COLO668 (cell line): Measurements from ENCODE around the gene AGPAT4.

Source experiments
- DNase-seq: peaks from one replicate; lab custom pipeline; 2025; ENCODE audit not compliant: unreplicated experiment; lab: John Stamatoyannopoulos, UW

AGPAT4 gene

DNA sequence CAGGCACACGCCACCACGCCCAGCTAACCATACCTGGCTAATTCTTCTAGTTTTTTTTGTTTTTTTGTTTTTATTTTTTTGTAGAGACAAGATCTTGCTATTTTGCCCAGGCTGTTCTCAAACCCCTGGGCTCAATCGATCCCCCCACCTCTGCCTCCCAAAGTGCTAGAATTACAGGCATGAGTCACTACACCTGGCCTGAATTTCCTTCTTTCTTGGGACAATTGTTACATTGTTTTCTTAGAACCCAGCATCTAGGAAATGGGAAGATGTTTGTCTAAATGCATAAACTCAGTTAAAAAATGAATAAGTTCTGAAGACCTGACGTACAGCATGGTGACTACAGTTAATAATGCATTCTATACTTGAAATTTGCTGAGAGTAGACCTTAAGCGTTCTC is 10.8 kb upstream of the AGPAT4 start:
- no peak for DNase-seq

DNA sequence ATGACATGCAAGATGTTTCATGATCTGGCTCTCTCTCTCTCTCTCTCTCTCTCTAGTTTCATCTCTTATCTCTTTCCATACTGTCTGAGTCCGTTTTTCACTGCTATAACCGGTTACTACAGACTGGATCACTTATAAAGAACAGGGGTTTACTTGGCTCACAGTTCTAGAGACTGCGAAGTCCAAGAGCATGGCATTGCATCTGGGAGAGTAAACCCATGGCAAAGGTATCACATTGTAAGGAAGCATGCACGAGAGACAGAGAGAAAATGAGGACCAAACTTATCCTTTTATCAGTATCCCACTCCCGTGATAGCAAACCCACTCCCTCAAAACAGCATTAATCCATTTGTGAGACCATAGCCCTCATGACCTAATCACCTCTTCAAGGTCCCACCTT is 7.2 kb upstream of the AGPAT4 start:
- no peak for DNase-seq

DNA sequence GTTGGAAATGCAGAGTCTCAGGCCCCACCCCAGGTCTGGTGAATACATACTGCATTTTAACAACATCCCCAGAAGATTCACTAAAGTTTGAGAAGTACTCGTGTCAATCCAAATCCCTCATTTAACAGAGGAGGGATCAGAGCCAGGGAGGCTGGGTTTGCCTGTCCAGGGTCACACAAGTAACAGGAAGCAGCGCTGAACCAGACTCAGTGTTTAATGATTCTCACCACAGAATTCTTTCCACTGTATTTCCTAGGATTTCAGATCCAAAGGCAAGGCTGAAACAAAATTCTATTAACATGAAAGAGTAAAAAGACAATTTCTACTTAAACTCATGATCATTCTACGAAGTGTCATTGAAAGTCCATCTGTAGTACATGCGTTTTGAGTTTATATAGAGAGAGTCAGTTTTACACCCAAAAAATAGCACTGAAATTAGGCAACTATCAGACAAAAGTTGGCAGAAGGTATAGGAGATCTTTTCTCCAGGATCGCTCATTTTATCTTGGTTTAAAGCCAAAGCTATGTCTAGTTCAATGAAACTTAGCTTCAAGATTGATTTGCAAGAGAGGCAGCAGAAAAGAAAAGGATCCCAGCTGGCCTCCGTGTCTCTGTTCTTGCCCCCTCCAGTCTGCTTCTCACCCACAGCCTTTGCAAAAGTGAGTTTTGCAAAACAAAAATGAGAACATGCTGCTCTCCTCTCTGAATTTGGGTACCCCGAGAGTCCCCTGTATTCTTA is 6.0 kb upstream of the AGPAT4 start:
- no peak for DNase-seq

DNA sequence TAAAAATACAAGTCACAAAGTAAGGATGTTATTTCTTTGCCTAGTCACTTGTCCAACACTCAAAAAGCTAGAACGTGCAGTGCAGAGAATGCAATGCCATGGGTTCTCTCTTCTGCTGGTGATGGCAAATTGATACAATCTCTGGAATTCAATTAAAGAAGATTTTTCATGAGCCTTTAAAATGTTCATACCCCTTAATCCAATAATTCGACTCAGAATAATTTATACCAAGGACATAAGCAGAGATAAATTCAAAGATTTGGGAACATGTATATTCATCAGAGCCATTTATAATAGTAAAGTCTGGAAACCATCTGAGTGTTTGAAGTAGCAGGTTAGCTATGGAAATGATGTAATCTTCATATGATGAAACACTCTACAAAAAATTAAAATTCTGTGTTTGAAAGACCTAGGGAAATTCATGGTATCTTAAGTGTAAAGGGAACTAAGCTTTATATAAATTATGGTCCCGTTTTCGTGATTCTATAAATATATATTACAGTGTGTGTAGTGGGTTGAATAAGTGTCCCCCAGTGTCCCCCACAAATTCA is 2.8 kb upstream of the AGPAT4 start:
- DNase-seq, result no peak

DNA sequence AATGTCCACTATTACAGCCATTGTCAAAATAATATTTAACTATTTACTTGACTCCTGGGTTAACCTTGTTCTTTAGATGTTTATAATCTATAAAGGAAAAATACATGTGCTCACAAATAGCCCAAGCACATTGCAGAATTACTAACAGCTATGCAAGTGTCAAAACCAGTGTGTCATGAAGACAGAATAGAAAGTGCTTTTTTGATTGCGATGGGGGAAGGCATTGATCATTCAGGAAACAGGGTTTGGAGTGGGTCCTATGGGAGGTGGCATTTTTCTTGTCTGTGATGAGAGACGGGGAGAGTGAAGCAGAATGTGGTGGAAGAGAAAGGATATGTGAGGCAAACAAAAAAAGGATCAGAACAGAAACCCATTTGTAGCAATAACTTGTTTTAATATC is 1.0 kb upstream of the AGPAT4 start:
- DNase-seq, result no peak

DNA sequence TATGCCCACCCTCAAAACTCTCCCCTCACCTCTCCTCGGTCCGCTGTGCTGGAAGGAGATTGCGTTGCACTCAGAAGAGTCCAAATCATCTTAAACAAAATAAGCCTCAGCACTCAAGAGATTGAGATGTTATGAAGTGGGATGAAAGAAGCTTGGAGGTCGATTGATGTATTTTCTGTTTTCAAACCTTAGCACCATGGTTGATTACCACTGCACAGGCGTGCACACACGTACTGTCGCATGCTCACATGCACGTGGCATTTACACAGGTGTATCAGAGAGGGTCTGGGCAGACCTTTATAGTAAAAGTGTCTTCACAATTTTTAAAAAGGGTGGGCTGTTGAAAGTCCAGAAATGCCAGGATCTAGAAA is 612 bp upstream of the AGPAT4 start:
- no peak for DNase-seq

DNA sequence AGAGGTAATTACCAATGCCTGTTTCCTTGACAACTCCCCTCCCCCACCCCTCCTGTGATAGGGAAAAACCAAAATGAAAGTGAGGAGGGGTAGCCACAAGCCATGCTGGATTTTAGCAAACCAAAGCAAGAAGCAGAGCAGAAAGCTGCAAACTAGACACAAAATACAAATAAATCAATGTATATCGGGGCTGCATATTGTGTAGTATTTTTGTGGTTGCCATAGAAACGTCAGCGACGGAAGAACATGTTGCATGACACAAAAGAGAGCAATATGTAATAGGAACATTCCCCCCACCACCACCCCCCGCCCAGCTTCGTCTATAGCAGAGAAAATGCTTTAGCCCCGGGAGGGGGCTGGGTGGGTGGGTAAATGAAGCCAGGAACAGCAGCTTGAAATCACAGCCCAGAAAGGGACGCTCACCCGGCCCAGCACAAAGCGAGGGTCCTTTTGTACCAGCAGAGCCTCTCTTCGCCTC is 548 bp downstream of the AGPAT4 start:
- no peak for DNase-seq

DNA sequence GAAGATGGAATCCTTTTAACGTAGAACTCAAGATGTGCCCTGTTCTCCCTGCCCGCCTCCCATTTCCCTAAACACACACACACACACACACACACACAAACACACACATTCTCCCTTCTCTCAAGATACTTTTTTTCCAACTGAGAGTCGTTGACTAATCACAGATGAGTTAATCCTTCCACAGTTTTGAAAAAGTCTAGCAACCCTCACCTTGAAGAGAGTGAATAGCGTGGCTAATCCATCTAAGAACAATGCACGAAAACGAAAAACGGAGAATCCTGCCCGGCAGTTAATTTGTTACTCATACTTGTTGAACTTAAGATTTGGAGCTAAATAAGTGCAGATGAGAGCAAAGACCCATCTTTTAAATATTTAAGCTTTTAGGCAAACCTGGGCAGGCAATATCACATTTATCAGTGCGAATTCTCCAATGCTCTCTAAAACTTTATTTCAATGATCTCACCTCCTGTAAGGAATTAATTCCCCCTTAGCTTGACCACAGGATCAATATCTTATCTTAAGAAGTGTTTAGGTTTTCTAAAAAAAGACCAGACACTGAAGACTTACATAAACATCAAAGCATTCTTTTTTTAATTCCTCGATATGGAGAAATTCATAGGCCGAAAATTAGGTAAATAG is 1.1 kb downstream of the AGPAT4 start:
- DNase-seq, result no peak

DNA sequence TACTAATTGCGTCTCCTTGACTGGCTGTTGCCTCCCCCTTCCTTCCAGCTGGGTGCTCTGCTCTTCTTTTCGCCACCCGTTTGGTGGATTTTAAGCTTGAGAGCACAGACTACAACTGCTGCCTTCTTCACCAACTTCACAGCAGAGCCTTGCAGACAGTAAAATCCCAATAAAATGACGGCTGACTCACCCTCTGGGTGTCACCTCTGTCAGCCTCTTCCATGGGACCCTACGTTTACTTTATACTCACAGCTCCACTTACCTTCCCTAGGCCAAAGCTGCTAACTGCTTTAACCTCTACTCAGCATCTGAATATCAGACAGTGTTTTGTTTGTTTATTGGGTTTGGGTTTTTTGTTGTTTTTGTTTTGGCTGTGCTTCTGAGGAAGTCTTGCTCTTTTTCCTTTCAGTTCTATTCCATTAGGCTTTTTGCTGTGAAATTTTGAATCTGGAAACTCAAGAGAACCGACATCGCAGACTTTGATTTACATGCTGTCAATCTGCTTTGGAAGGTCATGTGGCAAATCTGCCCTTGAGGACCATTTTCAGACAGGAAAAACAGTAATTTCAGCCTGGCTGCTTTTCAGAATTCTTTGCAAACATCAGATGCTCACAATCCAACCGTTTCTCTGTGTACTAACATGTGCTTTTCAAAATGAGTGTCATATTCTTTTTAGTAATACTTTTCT is 2.4 kb downstream of the AGPAT4 start:
- DNase-seq, result no peak

DNA sequence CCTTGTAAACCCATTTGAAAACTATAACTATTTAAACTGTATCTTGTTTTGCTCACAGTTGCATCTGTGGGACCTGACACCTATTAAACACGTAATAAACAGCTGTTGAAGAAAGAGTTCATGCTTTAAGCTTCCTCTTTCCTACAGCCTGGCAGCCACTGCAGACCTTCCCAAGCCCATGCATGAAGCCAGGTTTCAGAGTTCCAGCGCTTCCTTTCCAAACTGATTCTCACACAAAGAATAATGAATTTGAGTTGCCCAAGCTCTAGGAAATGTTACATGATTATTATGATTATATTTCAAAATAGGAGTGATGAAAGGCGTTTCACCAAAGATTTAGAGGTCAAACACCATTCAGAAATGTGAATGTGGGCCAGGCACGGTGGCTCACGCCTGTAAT is 3.7 kb downstream of the AGPAT4 start:
- DNase-seq, result no peak

DNA sequence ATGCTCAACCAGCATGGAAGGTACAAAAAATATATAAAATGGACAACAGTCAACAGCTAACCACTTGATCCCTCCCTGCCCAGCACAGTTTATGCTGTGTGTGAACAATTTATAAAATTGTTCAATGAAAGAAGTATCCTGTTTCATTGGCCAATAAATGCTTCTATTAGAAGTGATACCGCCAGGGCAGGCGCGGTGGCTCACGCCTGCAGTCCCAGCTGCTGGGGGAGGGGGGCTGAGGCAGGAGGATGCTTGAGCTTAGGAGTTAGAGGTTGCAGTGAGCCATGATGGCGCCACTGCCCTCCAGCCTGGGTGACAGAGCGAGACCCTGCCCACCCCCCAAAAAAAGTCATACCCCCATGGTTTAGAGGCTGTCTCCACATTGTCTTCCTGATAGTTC is 4.6 kb downstream of the AGPAT4 start:
- no peak for DNase-seq

DNA sequence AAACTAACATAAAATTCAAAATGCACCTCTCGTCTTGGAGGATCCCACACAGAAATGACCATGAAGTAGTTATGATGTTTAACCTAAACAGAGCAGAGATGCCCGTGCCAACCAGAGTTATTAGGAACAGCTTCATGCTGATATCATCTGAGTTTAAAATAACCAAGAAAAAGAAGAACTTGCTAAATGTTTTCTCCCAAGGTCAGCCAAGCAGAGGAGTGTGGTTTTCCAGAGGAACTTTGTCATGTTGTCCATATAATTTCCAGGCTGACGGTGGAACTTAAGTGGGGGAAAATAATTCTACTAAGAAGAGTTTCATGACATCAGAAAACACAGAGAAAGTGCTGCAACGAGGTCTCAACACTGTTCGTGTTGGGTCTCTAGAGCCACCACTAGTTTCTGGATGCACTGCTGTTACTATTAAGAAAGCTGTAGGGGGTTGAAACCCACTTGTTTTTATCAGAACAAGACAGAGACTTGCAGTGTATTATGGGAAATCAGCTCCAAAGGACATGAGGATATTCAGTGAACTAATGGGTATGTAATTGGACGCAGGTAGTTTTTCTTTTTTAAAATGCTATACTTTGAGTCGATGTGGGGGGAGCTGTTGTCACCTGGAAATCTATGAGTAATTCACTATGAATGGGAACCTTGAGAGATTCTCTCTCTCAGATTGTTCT is 5.2 kb downstream of the AGPAT4 start:
- no peak for DNase-seq

DNA sequence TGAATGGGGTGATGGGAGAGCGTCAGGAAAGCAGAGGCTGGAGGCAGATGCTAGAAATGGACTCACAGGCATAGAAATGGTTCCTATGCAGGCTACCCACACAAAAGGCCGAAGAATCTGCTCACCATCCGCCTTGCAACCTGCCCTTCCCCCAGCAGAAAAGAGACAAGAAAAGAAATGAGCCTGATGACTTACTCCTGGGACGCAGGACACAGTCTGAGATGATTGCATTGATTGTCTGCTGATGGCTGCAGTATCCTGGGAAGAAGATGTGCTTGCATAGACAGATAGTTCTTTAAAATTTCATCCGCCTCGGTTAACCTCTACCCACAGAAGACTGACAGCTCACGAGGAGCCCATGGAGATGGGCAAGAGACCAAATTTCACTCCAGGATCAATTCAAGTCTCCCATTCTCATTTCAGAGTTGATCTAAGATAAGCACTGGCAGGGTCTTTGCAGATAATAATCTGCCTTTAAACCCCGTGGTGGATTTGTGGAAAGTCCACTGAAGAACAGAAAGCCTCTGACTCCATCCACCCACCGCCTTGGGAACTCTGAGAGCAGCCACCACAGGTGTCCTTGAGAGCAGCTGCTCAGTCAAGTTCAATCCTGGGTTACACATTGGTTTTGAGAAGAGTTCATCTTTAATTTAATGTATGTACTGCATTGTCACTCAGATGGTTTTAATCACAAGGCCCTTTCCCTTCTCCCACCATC is 7.2 kb downstream of the AGPAT4 start:
- DNase-seq, result no peak

DNA sequence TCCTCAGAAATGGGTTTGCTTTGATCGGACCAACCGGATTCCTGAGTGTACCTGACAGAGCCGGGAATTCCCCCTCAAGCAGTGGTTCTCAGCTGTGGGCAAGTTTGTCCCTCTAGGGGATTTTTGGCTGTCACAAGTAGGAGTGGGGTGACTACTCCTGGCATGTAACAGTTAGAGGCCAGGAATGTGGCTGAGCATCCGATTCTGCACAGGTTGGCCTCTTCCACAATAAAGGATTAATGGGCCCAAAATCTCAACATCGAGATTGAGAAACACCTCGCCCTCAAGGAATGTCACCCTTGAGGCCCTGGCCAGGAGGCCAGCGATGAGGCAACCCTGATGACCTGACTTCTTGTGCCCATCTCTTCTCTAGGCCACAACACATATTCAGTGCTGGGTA is 7.9 kb downstream of the AGPAT4 start:
- DNase-seq, result no peak

DNA sequence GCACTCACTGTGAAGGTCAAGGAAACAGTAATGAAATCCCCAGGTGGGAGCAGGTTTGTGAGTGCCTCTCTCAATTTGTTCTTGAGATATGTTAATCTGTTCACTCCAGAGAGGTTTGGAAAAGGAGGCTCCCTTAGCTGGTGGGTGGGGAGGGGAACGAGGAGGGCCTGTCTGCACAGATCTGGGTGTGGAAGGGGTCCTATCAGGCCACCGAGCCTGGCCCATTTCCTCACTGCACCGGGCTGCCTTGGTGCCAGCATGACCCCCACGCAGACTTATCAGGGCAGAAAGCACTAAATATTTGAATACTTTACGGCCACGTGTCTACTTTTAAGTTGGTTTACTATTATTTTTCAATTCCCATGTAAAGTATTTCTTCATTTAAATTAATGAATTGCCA is 8.3 kb downstream of the AGPAT4 start:
- DNase-seq, result no peak

DNA sequence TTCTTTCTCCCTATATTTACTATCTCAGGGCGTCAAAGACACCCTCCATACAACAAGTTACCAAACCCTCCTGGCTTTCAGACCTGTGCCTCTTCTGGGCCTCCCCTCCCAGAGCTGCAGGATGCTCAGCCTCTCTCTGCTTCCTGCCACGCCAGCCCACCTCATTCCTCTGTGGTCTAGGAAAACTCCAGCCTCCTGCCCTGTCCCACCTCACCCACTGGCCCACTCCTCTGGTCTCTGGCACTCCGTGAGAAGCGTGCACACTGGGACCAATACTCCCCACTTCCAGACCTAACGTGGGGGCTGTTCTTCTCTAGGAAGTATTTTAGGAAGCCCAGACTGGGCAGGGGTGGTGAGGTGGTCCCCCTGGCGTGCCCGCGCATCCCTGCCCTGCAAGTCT is 9.7 kb downstream of the AGPAT4 start:
- no peak for DNase-seq

DNA sequence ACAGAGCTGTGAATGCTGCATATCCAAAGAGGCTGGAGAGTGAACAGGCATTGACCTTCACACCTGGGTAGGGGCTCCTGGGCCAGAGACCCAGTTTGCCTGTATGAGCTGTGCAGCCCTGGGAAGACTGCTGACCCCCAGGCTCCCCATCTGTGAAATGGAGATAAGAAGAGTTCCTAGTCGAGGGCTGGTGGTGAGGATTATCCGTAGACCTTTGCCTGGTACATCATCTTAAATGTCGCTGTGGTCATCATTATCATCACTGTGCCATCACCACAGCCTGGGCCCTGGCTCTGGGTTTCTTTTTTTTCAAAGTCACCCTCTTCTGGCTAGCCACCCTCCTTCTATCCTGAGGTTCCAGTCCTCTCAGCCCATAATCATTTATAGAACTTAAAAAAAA is 12.0 kb downstream of the AGPAT4 start:
- no peak for DNase-seq

DNA sequence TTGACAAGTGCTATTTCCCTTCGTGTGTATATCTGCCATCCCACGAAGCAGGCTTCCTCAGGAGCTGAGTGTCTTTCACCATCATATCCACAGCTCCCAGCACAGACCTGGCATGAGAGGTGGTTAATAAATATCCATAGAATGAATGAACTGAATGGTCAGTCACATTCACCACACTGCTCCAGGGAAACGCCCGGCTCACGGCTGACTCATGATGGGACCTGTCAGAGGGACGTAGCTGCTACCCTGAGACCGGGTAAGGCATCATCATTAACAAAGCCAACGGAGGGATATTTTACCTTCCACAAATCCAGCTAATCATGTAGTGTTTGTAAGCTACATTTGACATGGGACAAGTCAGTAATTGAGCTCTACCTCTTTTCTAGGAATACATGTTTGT is 12.5 kb downstream of the AGPAT4 start:
- DNase-seq, result no peak

DNA sequence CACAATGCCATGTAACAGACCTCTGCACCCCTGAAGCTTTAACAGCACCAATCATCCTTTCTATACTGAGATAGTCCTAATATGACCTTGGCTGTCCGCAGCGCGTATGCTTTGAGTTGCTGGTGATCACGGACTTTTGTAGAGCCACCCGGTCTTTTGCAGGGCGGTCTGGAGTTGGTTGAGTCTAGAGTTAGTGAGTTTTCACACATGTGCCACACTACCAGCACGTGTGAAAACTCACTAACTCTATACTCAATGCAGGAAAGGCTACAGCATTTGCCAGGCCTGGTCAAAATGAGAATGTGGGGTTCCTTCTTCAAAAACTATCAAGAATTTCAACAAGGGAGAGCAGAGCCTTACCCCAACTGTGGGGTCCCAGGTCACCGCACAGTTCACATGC is 14.6 kb downstream of the AGPAT4 start:
- no peak for DNase-seq

DNA sequence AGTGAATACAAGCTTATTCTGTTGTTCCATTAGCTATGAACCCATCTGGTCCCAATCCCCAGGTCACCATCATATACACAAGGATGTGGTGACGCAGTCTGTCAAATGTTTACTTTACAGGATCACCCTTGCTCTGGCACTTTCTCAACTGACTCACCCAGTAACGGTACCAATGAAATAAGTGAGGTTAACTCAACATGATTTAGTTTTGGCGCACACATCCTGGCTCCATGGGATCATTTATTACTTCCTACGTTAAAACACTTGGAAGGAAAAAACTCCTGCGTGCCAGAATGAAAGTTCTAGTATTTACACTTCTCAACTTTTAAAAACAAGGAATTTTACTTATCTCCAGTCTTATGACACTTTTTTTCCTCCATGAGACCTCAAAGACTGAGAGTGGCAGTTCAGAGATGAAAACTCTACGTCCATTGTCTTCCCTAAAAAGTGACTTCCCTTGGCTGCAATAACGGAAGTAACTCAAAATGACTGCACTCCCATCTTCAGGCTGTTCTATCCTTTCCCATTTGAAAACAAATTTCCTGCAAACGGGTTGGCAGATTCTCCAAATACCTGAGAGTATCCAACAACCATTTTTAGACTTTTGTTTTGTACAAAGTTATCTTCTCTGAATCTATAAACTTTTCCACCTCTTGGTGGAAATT is 15.9 kb downstream of the AGPAT4 start:
- no peak for DNase-seq
